Naive thymus-derived CD8-positive, alpha-beta T cell (primary cell): ENCODE results near the gene PLEKHG1. TPM values are rescaled to one million over a fixed set of nuclear protein-coding genes. Genes with fewer than 3 reads are reported as not detected.

Source experiments
- ATAC-seq, 2 donors: fragments of 150-1000 bp; cut with Tn5 transposase in 1 of 2; sonication (Bioruptor Pico), chemical (Tn5 transposase) in 1 of 2; 1 replicate in 1 of 2; 2 replicates in 1 of 2; pipeline ENCODE4 v1.10.0; 2021; ENCODE audit warnings: mild to moderate bottlenecking in 2 of 2, moderate library complexity in 2 of 2
- POLR2A ChIA-PET: fragments of 350-600 bp; sonication (Branson Sonifier 250); formaldehyde crosslinking; loops from one replicate; lab custom pipeline; 2021; ENCODE audit warnings: antibody characterized with exemption; lab: Charles Lee
- DNase-seq, 10 donors: peaks; one replicate each; pipeline versions ENCODE4 v3.0.0 to v3.0.0-alpha.2; 2020 to 2022
- H3K27ac Mint-ChIP-seq, 10 donors: one replicate each; pipeline ENCODE4 v1.8.0; 2020 to 2022; ENCODE audit warnings: mild to moderate bottlenecking in 10 of 10, mixed read lengths in 10 of 10, moderate library complexity in 4 of 10, inconsistent platforms in 1 of 10
- H3K27me3 Mint-ChIP-seq, 5 donors: one replicate each; pipeline ENCODE4 v1.8.0; 2021 to 2022; ENCODE audit warnings: mixed read lengths in 5 of 5
- H3K36me3 Mint-ChIP-seq, 3 donors: one replicate each; pipeline ENCODE4 v1.8.0; 2020 to 2022; ENCODE audit warnings: mixed read lengths in 3 of 3, mild to moderate bottlenecking in 2 of 3, inconsistent platforms in 1 of 3
- H3K4me1 Mint-ChIP-seq, 4 donors: one replicate each; pipeline ENCODE4 v1.8.0; 2021 to 2022; ENCODE audit warnings: mixed read lengths in 4 of 4
- H3K4me3 Mint-ChIP-seq, 10 donors: one replicate each; pipeline ENCODE4 v1.8.0; 2020 to 2022; ENCODE audit warnings: mild to moderate bottlenecking in 10 of 10, mixed read lengths in 10 of 10, moderate library complexity in 6 of 10, inconsistent platforms in 1 of 10
- H3K9me3 Mint-ChIP-seq, 9 donors: one replicate each; pipeline ENCODE4 v1.8.0; 2020 to 2022; ENCODE audit warnings: mixed read lengths in 9 of 9, mild to moderate bottlenecking in 3 of 9, inconsistent platforms in 1 of 9, moderate library complexity in 1 of 9
- polyA plus RNA-seq, 3 donors: library from polyadenylated mRNA; unstranded; fragments of 300-500 nt; fragmentation: Illumina TruSeq; gene quantifications; one replicate each; pipeline ENCODE4 v1.2.3, GENCODE V29; 2021
- total RNA-seq, 8 experiments: library from RNA in 2 of 8; stranded (reverse) in 2 of 8; gene quantifications; one replicate each; pipeline ENCODE4 v1.2.3 and lab custom pipeline; 2021 to 2026

The PLEKHG1 gene
- total and polyA plus RNA-seq, 5 experiments from 2014 or later, result 0.11 to 5.3 (median 2.8) TPM; not detected in 1

DNA sequence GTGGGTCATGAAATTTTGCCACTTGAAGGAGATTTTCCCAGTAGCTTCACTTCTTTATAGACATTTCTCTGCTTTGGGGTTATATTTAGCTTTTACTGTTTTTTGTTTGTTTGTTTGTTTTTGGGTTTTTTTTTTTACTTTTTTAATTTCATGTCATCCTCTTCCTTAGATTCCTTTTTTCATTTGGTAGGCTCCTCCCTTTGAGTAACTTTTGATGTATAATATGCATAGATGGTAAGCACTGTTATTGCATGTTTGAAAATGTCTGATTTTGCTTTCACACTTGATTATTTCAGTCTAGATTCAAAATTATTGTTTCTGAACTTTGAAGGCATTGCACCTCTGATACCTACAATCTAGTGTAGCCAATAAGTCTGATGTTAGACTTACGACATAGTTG lies 37.6 kb downstream of the PLEKHG1 start:
- peaks cover 8 to 50% (median 14%) of the 10 kb centered on the region in 4 donors for H3K4me1 Mint-ChIP-seq
- H3K9me3 Mint-ChIP-seq, result no peaks in the 10 kb centered on the region
- no peak for ATAC-seq
- H3K4me3 Mint-ChIP-seq, result peak overlapping the region in 1 of 10 donors; percentile 17
- peaks cover 0 to 27% (median 7%) of the 10 kb centered on the region in 5 donors for H3K27me3 Mint-ChIP-seq
- H3K27ac Mint-ChIP-seq, result peak overlapping the region in 1 of 10 donors; percentile 56
- DNase-seq, result no peak
- POLR2A ChIA-PET, result no interaction called here
- H3K36me3 Mint-ChIP-seq, result no peaks in the 10 kb centered on the region

DNA sequence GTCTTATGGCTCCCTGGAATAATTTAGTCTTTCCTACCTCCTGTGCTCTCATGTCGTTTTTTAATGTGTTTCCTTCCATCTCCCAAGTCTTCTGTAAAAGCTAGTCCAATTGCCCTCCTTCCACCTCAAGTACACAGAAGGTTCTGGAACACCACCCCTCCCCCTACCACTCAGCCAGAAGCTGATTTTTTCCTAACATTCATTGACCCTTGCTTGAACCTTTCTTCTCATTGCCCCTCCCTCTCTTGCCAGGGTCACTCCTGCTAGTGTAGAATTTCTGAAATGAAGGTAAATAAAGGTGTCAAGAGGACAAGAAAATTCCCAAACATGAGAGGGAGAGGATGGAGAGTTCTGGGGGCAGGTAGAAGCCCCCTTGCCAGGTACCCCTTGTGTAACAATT lies 38.6 kb downstream of the PLEKHG1 start:
- Mint-ChIP-seq H3K4me1 (peaks cover 0 to 46% (median 4%) of the 10 kb centered on the region in 4 donors), H3K27ac (peak overlapping the region in 1 of 10 donors; percentile 40), H3K36me3 (no peaks in the 10 kb centered on the region), H3K9me3 (no peaks in the 10 kb centered on the region), H3K4me3 (no peak overlapping the region), H3K27me3 (peaks cover 0 to 20% (median 7%) of the 10 kb centered on the region in 5 donors)
- ATAC-seq (no peak), DNase-seq (no peak)
- POLR2A ChIA-PET, result interaction anchor here (0.5 kb wide), 1 partner anchor 15 kb away, joined by 3 read pairs; no protein-coding TSS in a partner anchor

DNA sequence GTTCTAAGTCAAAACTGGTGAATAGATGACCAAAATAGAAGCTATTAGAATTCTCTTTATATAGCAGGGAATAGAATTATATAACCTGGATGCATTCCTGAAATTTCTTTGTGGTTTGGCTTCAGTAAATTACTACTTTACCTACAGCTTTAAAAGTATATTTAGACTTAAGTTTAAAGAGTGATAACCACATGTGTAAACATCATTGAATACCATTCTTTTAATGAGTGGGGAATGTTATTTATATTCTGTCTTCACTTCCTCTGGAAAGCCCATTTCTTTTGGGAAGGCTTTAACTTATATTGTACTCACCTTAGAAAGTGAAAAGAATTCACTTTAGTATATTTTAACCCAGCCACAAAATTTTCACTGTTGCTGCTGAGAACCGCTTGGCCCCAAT lies 39.1 kb downstream of the PLEKHG1 start:
- Mint-ChIP-seq H3K27me3 (peaks cover 0 to 19% (median 7%) of the 10 kb centered on the region in 5 donors), H3K36me3 (no peaks in the 10 kb centered on the region), H3K4me3 (no peak overlapping the region), H3K27ac (no peak overlapping the region), H3K9me3 (no peaks in the 10 kb centered on the region), H3K4me1 (peaks cover 0 to 45% (median 4%) of the 10 kb centered on the region in 4 donors)
- DNase-seq, result no peak
- POLR2A ChIA-PET, result no interaction called here
- no peak for ATAC-seq

DNA sequence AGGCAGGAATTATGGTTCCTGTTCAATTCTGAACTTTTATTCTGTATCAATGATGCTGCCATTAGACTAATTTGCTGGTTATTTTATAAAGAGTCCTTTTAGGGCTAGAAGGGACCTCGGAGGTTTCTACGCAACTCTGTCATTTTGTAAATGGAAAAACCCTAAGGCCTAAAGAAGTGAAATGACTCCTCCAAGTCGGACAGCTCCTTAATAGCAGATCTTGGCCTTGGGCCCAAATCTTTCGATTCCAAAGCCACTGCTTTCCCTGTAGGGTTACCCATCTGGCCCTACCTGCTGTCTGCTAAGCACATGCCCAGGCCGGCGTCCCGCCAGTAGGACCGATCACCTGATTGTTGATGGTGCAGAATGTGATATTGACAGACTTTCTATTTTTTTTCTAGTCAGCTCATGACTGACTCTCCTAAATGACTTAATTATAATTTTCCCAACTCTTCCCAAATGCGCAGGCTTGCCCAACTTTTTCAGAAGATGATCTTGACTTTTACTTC lies 40.2 kb downstream of the PLEKHG1 start:
- Mint-ChIP-seq H3K36me3 (no peaks in the 10 kb centered on the region), H3K4me3 (no peak overlapping the region), H3K27ac (peak overlapping the region in 1 of 10 donors; percentile 6), H3K9me3 (no peaks in the 10 kb centered on the region), H3K27me3 (peaks cover 0 to 19% (median 8%) of the 10 kb centered on the region in 5 donors), H3K4me1 (peaks cover 0 to 37% (median 2%) of the 10 kb centered on the region in 4 donors)
- DNase-seq, result no peak
- no peak for ATAC-seq
- POLR2A ChIA-PET, result no interaction called here

DNA sequence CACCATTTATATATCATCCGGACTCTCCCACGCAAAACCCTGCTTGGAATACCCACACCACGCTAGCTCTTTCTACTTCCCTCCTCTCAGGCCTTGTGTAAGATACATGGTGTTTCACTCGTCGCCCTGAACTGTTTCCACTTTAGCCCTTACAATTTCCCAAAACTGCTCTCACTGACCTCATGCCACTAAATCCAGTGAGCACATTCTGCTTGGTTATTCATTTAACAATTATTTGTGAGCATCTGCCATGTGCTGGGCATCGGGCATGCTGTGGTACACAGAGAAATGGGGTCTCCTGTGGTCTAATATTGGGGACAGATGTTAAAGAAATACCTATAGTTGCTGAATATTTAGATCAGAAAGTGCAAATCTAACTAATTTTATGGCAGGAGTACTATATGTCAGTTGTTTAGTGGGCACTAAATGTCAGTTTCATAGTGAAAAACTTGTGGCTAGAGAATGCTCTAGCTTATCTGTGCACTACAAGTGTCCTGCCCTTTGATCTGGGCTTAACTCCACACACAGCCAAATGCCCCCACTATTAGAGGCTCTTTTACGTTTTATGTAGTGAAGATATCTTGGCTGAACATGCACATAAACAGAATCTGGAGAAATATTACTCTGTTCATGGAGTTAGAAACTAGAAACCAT lies 41.0 kb downstream of the PLEKHG1 start:
- POLR2A ChIA-PET, result no interaction called here
- Mint-ChIP-seq H3K4me1 (peaks cover 0 to 37% (median 2%) of the 10 kb centered on the region in 4 donors), H3K4me3 (peak overlapping the region in 1 of 10 donors; percentile 45), H3K27ac (no peak overlapping the region), H3K9me3 (no peaks in the 10 kb centered on the region), H3K27me3 (peaks cover 0 to 19% (median 8%) of the 10 kb centered on the region in 5 donors), H3K36me3 (no peaks in the 10 kb centered on the region)
- ATAC-seq (no peak), DNase-seq (no peak)

DNA sequence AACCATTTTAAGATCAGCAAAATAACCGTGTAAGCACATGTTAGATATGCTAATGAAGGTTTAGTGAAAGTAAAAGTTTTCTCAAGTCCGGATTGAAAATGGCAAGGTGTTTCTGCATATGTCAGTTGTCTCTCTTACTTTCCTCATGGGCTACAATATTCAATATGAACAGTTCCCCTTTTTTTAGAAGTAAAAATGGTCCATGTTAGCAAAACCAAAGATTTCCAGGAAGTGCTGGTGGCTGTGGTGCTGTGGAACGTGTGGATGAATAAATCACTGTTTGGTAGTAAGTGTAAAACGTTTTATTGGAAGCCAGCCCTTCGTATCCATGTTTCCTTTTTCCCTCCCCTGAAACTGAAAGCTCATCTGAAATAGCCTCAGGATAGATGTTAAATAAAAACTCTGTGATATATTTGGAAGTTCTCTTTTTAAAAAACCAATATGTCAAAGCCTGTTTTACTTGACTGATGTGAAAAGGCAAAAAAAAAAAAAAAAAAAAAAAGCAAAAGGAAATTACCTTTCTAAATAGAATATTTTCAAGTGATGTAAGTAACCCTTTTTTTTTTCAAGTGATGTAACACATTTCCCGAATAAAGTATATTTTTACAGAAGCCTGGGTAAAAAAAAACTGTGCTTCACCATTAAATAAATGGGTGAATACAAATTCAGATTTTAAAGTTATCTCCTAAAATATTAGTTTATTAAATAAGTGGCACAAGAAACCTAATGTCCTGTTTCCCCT lies 41.9 kb downstream of the PLEKHG1 start:
- H3K9me3 Mint-ChIP-seq, result no peaks in the 10 kb centered on the region
- peaks cover 0 to 32% (median 2%) of the 10 kb centered on the region in 4 donors for H3K4me1 Mint-ChIP-seq
- peak overlapping the region in 9 of 10 donors; percentile 14 to 70 (median 47) for H3K4me3 Mint-ChIP-seq
- peak overlapping the region in 2 of 10 donors; percentile 38 to 79 for H3K27ac Mint-ChIP-seq
- POLR2A ChIA-PET, result no interaction called here
- no peak for DNase-seq
- no peaks in the 10 kb centered on the region for H3K36me3 Mint-ChIP-seq
- ATAC-seq, result no peak
- peaks cover 0 to 19% (median 8%) of the 10 kb centered on the region in 5 donors for H3K27me3 Mint-ChIP-seq

DNA sequence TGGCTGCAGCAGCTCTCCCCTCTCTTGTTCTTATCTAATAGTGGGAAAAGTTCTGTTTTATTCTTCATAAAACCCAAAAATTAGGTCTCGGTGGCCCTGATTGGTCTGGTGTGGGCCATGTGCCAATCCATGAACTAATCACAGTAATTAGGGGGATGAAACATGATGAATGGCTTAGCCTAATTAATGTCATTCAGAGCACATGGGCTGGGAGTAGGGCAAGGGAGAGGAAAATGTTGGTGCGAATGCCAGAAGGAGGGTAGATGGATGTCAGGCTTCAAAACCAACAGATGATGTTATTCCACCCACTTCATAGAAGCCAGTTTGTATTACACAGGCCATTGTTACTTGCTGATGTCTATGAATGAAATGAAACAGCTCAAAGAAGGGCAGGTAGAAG lies 46.5 kb downstream of the PLEKHG1 start:
- H3K9me3 Mint-ChIP-seq, result no peaks in the 10 kb centered on the region
- H3K4me3 Mint-ChIP-seq, result no peak overlapping the region
- no peak overlapping the region for H3K27ac Mint-ChIP-seq
- no peak for ATAC-seq
- DNase-seq, result no peak
- POLR2A ChIA-PET, result no interaction called here
- H3K36me3 Mint-ChIP-seq, result no peaks in the 10 kb centered on the region
- peaks cover 0 to 2% (median 2%) of the 10 kb centered on the region in 5 donors for H3K27me3 Mint-ChIP-seq
- peaks cover 0 to 15% (median 2%) of the 10 kb centered on the region in 4 donors for H3K4me1 Mint-ChIP-seq

DNA sequence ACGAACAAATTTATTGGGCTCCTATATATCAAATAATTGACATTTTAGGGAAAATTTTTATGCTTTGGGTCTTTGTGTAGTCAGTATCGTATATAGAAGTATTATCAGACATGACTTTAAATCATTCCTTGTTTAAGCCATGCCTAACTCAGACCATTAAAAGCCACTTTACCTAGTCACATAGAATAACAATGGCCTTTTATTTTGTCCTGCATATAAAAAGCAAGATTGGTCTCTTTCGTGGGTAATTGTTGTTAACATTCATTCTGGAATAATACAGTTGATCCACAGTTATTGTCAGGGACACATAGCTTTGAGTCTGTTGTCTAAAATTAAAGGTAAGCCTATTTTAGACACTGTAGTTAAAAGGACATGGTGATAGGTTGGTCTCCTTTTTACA lies 47.4 kb downstream of the PLEKHG1 start:
- Mint-ChIP-seq H3K9me3 (no peaks in the 10 kb centered on the region), H3K27me3 (peaks cover 0 to 2% (median 2%) of the 10 kb centered on the region in 5 donors), H3K4me1 (peaks cover 0 to 9% (median 0%) of the 10 kb centered on the region in 4 donors), H3K27ac (no peak overlapping the region), H3K36me3 (no peaks in the 10 kb centered on the region), H3K4me3 (no peak overlapping the region)
- no peak for ATAC-seq
- DNase-seq, result no peak
- POLR2A ChIA-PET, result no interaction called here

Other genes starting within 250 kb of the PLEKHG1 start
- gene IYD, start 230.9 kb upstream of the PLEKHG1 start, total RNA-seq, result not detected
- gene IYD, start 230.9 kb upstream of the PLEKHG1 start, polyA plus RNA-seq, result not detected